GM10847 (cell line): Measurements from ENCODE around the gene RBP2.

Experiments used
- POLR2A ChIP-seq: IDR thresholded peaks from 2 replicates; pipeline ENCODE4 v1.6.1; 2011; ENCODE audit not compliant: insufficient read length; ENCODE audit errors: extremely low read depth

The RBP2 gene

DNA sequence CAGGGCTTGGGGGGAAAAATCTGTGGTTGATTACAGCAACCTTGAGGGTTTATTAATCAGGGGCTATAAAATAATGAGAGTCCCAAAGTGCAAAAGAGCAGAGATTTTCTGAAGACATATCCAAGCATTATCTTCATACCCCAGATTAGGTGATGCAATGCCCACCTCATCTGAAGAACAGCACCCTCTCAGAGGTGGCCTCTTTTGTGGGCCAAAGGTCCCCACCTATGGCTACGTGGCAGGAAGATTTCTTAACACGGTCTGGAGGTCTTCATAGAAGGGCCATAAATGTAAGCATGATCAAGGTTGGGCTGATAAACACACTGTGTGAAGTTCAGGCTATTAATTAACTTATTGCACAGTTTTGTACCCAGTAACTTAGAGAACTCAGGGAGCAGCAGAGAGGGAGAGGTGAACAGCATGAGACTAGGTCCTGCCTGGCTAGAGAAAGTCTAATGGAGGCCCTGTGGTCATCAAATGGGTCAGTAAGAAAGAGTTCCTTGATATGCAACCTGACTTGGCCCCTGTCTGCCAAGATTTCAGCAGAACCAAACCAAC, 29.6 kb upstream of the RBP2 start:
- no peak for TF ChIP-seq POLR2A

DNA sequence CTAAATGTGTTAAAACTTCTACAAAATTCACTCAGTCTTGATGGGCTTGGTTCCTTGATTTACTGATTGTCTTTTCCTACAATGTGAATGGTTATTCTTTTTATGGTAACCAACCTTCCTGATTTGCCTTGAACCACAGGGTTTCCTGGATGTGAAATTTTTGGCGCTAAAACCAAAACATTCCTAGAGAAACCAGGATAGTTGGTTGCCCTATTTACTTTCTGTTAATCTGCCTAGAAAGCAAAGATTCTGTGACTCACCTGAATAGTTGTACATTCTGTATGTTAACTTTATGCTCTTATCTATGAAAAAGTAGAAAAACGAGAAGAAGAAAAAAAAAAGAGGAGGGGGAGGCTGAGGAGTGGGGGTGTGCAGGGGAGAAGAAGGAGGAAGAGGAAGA, 23.2 kb upstream of the RBP2 start:
- no peak for TF ChIP-seq POLR2A

DNA sequence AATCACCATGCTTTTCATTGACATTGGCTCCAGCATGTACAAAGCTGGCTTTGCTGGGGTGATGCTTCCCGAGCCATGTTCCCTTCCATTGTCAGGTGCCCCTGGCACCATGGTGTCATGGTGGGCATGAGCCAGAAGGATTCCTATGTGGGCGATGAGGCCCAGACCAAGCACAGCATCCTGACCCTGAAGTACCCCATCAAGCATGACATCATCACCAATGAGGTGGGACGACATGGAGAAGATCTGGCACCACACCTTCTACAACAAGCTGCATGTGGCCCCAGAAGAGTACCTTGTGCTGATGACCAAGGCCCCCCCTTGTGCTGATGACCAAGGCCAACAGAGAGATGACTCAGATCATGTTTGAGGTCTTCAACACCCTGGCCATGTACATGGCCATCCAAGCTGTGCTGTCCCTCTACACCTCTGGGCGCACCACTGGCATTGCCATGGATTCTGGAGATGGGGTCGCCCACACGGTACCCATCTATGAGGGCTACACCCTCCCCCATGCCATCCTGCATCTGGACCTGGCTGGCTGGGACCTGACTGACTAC, 17.6 kb upstream of the RBP2 start:
- TF ChIP-seq POLR2A, result no peak

DNA sequence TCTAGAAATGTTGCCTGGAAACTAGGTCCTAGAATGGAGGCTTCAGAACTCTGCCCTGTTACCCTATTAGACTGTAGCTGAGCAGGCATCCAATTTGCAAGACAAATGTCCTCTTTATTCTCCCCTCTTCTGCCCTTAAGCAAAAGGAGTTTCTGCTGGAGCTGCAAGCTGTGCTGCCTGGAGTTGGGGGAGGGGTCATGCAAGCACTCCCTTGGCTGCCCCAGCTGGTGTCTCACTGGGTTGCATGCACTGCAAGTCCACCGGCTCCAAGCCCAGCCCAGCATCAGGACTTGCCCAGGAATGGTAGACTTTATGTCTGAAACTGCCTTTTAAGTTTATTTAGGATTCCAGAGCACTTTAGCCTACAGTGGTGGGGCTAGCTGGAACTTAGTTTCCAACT, 15.7 kb upstream of the RBP2 start:
- TF ChIP-seq POLR2A, result no peak

DNA sequence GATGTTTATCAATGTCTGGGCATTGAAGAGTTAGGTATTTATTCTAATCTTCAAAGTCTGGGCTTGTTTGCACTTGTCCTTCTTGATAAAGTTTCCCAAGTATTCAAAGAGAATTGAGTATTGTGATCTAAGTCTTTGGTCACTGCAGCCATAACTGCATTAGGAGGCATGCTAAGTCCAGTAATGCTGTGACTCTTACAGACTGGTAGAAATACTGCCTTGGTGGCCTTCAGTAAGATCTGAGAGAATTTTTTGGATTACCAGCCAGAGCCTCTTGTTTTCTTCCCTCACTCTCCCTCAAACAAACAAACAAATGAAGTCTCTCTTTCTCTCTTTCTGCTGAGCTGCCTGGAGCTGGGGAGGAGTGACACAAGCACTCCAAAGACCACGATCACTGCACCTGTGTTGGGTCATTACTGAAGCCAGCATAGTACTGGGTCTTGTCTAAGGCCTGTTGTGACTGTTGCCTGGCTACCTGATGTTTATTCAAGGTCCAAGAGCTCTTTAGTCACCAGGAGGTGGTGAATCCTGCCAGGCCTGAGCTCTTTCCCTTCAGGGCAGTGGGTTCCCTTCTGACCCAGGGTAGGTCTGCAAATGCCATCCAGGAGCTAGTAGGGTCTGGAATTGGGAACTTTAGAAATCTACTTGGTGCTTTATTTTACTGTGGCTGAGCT, 14.8 kb upstream of the RBP2 start:
- no peak for TF ChIP-seq POLR2A

DNA sequence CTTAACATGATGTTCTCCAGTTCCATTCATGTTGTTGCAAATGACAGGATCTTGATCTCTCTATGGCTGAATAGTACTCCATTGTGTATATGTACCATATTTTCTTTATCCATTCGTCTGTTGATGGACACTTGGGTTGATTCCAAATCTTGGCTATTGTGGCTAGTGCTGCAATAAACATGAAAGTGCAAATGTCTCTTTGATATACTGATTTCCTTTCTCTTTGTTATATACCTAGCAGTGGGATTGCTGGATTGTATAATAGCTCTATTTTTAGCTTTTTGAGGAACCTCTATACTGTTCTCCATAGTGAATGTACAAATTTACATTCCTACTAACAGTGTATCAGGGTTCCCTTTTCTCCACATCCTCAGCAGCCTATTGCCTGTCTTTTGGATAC, 5.9 kb upstream of the RBP2 start:
- TF ChIP-seq POLR2A, result no peak

DNA sequence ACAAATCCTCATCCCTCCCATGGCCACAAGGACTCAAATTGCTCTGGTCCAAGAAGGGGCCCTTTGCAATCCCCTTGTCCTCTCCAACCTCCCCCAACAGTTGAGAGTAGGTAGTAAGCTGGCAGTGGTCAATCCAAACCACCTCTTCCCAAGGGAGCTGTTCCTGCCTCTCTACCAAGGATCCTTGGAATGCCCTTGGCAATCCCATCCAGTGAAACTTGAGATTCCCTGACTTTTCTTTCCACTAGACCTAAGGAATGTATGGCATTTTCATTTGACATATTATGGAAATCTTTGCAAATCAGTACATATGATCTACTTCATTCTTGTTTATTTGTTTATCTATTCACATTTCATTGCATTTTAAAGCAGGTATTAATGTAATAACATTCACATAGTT, 4.8 kb upstream of the RBP2 start:
- no peak for TF ChIP-seq POLR2A

DNA sequence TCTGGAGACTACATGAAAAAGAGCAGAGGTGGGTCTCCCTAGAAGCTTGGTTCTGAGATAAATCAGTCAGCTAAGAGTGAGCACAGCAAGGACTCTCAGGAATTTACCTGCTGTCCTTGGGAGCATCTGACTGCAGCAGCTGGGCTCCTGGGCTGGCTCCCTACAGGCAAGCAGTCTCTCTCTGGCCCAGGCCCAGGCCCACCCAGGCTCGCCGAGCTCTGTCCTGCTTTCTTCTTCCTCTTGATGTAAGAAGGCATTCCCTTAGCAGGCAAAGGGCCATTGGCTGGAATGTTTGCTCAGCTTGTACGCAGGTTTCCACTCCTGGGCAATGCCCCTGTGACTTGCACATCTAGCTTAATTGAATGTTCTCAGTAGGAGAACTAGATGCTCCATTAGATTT, 4.3 kb upstream of the RBP2 start:
- TF ChIP-seq POLR2A, result no peak

DNA sequence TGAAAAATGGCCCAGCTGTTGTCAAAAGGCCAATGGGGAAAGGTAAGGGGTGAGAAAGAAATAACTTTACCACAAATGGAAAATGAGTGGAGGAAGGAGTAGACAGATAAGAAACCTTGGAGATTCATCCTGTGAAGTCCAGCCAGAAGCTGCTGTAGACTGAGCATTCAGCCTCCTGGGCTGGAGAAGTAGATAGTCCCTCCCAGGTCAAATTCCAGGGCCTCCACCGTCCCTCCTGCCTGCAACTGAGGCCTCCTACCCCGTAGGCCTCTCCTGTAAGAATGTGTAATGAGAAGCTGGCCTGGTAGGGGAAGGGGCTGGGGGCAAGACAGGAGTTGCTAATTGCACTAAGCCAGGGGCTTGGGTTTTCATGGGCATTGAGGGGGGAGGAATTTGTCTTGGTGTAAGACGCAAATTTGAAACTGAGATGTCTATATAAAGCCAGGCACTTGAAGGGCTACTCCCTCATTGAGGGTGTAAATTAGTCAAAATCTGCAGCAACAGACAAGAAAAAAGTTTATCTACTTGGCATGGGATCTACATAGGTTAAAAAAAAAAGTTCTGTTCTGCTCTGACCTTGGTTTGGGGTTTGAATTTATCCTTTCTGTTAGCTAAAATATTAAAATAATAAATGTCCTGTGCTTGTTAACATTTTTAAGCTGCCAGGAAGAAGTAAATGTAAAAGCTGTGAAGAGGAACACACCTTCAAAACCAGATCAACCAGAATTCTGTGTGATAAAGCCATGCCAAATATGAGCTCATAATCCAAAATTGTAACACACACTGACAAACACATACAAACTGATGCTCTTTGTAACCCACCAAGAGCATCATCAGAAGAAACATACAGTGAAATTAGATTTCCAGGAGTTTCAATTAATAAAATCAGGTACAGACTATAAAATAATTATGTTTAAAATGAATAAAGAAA, 1.7 kb upstream of the RBP2 start:
- TF ChIP-seq POLR2A, result no peak

DNA sequence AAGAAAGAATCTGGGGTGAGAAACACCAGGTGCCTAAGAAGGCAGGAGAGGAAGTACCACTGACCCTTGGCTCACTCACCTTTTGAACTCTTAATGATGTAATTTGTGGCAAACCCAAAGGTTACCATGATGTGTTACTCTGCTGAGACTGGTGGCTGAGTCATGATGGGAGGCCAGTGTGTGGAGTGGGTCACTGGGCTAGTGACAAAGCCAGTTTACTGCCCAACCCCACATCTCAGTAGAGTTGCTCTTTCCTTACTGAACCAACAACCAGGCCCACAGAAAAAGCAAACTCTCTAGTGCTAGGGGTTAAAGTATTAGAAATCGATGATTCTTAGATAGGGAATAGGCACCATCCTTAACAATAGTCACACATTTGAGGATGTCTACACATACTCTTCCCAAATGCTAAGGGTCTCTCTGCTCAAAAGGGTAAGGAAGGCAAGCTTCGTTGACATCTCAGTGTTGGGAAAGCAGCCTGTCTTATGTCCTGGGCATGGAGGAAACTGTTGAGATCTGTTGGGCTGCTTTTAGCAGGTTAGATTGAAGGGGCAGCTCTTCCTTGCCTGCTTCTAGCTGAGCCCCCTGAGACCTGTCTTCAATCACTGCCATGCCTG, 3.1 kb downstream of the RBP2 start:
- TF ChIP-seq POLR2A, result no peak

DNA sequence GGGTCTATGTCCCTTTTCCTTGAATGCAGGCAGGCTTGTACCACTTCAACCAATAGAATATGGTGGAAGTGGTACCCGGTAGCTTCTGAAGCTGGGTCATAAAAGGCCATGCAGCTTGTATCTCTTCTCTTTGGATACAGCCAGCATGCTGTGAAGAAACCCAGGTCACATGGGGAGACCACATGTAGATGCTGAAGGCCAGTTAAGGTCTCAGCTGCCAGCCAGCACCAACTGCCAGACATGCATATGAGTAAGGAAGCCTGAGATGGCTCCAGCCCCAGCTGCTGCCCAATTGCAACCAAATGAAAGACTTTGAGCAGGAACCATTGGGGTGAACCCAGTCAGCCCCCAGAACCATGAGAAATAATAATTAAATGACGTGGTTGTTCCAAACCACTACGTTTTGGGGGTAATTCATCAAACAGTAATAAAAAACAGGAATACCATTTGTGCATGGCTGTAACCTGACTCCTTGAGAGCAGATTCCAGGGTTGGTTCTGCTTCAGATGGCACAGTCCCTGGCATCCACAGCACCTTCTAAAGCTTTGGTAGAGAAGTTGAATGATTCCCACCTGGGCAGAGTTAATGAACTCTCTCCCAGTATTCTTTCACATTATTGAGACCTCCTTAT, 3.8 kb downstream of the RBP2 start:
- TF ChIP-seq POLR2A, result no peak

DNA sequence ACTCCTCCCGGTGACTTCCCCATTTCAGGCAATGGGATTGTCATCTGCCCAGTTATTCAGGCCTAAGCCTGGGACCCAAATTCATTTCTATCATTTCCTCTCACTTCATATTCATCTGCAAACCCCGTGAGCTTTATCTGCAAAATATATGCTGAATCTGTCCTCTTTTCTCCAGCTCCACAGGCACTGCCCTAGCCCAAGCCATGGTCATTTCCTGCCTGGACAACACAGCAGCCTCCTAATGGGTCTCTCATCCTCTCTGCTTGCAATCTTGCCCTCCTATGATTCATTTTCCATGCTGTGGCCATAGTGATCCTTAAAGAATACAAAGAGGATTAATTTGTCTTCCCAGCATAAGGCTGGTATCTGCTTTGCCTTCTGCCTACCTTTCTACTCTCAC, 6.1 kb downstream of the RBP2 start:
- TF ChIP-seq POLR2A, result no peak

DNA sequence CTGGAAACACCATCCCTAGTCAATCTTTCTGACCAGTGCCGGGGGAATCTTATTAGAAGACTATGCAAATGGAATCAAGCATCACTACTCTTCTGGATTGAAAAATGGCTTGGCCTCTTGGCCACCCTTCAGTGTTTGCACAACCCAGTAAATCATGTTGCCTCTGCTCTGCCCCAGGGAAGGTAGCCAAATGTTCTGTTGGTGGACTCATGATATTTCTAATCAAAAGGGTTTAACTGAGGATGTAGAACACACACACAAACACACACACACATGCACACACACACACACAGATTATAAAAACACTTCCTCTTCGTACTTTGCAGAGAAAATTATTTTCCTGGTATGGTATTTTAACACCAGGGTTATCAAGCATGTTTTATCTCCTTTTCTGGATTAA, 7.9 kb downstream of the RBP2 start:
- TF ChIP-seq POLR2A, result no peak

DNA sequence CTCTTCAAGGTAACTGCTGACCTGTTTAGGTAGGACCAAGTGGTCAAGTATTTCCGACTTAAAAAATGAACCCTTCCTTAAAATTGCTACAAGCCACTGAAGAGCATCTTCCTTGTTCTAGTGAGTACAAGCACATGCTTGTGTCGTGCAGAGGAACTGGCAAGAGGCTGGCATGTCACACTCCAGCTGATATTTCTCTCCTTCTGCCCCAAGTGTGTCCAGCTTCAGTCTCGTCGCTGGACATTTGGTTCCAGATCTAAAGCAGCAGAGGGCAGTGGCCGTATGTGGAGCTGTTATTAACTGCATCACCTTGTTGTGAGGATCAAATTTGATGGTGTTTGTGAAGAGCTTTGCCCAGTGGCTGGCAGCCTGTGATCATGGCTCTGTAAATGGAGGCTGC, 10.0 kb downstream of the RBP2 start:
- no peak for TF ChIP-seq POLR2A

DNA sequence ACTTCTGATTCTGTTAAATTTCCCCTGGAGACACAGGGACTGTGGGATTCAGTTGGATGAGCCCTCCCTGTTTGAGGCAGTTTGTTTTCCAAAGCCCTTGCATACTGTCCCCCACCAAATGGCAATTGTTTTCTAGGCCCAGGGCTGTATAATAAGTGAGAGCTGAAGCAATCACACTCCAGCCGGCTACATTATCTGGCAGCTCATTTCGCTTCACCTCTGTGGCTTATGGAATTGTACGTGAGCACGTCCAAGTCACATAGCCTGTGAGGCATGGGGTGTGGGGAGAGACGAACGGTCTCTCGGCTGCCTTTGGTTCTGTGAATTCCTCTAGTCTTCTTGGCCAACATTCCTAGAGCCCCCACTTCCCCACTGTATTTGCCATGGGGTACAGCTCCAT, 10.7 kb downstream of the RBP2 start:
- no peak for TF ChIP-seq POLR2A
